ENCODE results near the gene PHOSPHO1.
"Not testable (repeated sequence)": the region's sequence is repeated elsewhere in the genome, so short reads cannot be mapped to it uniquely, and the experiment has no call there.

PHOSPHO1 gene

GRCh38 chr17:49191409-49191916 is 39.1 kb downstream of the PHOSPHO1 start:
- DNase-seq: no peak

GRCh38 chr17:49190932-49191331 is 39.7 kb downstream of the PHOSPHO1 start:
- no peak for DNase-seq

- no peak for DNase-seq
Observed at GRCh38 chr17:49187301-49187700, 43.3 kb downstream of the PHOSPHO1 start.

DNA sequence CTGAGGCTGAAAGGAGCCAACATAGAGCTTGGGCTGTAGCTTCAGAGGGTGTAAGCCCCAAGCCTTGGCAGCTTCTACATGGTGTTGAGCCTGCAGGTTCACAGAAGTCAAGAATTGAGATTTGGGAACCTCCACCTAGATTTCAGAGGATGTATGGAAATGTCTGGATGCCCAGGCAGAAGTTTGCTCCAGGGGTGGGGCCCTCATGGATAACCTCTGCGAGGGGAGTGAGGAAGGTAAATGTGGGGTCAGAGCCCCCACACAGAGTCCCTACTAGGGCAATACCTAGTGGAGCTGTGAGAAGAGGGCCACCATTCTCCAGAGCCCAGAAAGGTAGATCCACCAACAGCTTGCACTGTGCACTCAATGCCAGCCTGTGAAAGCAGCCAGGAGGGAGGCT is 45.2 kb downstream of the PHOSPHO1 start:
- not testable (repeated sequence) for DNase-seq

GRCh38 chr17:49184522-49184921 is 46.1 kb downstream of the PHOSPHO1 start:
- DNase-seq: not testable (repeated sequence)

- no peak for DNase-seq
Observed at GRCh38 chr17:49183801-49184200, 46.8 kb downstream of the PHOSPHO1 start.

- no peak for DNase-seq
Observed at GRCh38 chr17:49183341-49183740, 47.2 kb downstream of the PHOSPHO1 start.

- no peak for DNase-seq
Observed at GRCh38 chr17:49180998-49181635, 49.5 kb downstream of the PHOSPHO1 start.

GRCh38 chr17:49180303-49180702 is 50.3 kb downstream of the PHOSPHO1 start:
- peak; percentile 18 to 44 (median 30) for DNase-seq

- DNase-seq: not testable (repeated sequence)
Observed at GRCh38 chr17:49175978-49176377, 54.6 kb downstream of the PHOSPHO1 start.
